Mesenteric fat pad (tissue), 1 donor: ENCODE results near the gene RNF217. TPM values are rescaled to one million over a fixed set of nuclear protein-coding genes. Genes with fewer than 3 reads are reported as not detected.
"Not testable (repeated sequence)": the region's sequence is repeated elsewhere in the genome, so short reads cannot be mapped to it uniquely, and the experiment has no call there.

Source experiments
- DNase-seq: peaks from one replicate; pipeline ENCODE4 v3.0.0-alpha.2; 2020; ENCODE audit warnings: low spot score
- total RNA-seq: library from RNA; stranded (reverse); fragmentation: NEBNext Ultra II Directional; extraction: Animal tissue kit (Norgen Biotek cat#: 25700); gene quantifications from one replicate; pipeline ENCODE4 v1.2.1, GENCODE V29; 2021
- donor health status: DM: yes; HTN: yes; CAD: no.

The RNF217 gene
- total RNA-seq, 1 donor from 2014 or later = 34.1 TPM

DNA sequence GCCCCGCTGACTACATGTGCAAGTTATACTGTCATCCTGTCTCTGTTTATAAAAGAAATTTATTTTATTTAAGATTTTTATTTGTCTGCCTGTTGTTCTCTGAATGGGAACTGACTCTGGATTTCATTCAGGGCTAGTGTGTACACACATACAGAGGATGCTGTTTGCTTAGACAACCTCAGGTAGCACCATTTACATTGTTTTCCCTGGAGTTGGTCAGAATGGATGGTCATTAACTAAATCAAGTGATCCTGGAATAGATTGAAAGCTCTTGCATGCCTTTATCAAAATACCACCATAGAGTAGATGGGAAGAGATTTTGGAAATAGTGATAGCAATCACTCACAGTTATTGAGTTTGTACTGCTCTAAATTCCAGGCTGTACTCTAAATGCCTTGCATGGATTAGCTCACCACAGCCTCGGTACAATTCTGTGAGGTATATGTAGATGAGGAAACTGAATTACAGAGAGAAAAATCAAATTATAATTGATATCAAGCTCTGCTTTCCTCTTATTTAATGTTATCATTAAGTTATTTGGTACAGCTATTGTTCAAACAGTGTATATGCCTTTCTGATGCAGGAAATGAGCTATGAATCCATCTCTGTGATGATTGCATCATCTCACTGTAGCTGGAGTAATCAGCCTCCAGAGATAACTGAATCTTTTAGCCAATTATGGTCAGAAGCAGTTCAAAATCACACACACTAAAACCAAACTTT is 51.9 kb downstream of the RNF217 start:
- DNase-seq = no peak

DNA sequence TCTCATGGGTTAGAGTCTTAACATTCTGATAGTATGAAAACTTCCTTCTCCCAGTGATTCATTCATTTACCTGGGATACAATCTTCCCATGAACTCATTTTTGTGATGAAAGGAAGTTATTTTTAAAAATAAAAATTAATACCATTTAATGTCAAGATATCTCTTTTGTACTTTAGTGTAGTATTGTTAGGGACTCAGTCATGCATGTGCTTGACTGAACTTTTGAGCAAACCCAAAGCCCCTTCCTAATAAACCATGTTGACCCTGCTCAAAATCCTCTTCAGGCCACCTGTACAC is 52.4 kb downstream of the RNF217 start:
- no peak for DNase-seq

DNA sequence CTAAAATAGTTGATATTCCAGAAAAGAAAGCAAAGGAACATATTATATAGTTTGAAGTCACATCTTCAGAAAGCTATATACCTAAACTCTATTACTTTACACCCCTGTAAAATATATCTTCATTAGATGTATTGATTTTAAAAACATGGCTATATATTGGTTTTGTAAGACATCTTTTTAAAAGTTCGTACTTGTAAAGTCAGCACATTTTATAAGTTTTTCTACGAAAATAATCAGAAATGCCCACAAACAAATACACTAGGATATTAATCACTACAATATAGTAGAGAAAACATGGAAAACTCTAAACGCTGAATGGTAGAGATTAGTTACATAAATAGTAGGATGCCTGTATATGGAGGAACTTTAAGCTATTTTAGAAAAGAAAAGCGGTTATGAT is 52.9 kb downstream of the RNF217 start:
- no peak for DNase-seq

DNA sequence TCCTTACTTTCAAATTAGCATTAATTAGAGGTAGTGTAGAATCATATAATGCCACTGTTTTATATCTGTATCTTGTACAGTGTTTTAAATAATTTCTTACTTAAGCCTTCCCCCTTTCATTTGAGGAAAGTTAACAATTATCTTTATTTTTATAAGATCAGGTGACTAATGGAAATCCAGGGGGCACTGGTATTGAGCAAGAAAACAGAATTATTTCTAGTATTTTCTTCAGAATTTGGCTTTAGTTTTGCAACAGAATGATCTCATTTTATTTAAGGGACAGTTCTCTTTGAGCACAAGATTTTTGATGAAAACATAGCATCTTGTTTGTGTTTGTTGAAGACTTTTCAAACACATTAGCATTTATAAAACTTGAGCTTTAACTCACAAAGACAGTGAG is 55.9 kb downstream of the RNF217 start:
- no peak for DNase-seq

DNA sequence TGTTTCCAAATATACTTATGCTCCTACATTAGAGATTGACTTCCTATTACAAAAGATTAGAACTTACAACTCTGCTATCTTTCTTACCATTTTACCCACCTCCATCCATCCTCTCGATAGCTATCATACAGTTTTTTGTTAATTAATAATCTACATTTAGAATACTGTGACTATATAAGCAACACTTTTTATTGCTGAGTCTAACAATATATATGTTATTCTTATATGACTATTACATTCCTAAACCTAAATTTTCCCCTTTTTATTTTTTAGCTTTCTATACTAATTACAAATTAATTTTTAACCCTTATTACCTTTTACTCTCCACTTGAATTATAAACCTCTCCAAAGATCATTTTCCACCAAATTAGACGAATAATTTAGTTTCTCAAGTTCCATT is 57.0 kb downstream of the RNF217 start:
- DNase-seq = no peak

DNA sequence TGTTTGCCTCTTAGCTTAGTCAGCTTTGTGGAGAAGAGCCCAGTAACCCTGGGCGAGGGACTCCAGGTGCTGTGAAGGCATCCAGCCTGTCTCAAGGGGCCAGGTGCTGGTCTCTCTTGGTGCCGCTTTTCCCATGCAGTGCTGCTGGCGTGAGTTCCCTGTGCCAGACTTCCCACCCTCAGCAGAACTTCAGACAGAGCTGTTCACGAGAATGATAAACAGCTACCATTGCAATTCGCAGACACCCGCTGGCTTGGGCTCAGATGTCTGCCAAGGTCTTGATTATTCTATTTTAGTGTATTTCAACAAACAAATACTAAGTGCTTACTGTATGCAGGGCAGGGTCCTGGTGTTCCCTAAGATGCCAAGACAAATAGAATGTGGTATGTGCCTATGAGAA is 57.7 kb downstream of the RNF217 start:
- DNase-seq = no peak

DNA sequence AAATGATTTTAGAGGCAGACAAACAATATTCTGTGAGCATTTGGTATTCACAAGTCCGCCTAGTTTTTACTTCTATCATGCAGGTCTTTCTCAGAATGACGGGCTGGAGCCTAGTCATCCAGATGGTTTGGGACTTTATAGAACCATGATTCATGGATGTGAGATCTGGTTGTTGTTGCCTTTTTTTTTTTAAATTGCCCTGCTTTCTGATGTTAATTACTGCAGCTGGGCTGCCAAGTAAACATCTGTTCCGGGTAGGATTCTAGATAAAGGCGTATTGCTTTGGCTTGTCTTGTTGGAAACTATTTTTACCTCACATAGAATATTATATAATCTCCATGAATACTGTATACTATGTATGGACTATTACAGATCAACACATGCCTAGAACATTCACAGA is 58.1 kb downstream of the RNF217 start:
- DNase-seq = no peak

DNA sequence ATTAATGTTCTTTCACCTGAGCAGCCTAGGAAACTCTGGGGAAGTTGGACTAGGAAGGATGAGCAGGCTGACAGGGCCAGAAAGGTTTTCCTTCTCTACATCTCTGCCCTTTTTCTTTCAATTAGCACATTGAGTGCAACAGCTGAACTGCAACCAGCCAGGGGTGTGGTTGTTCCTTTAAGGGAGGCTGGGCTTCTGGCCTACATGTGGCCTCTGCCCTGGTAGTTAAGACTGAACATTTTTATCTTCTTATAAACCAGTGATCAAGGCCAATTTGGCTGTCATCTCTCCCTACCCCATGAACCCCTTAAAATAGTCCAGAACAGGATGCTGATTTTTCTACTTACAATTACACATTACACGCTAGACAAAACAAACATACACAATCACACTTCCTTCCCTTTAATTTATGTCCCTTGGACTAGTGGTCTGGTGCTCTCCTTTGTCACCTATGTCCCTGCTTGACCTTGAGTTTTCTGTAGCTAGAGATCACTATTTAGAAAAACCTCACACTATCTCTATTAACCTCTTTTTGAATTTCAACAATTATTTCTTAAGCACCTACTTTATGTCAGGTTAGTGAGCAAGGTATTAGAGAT is 60.3 kb downstream of the RNF217 start:
- no peak for DNase-seq

DNA sequence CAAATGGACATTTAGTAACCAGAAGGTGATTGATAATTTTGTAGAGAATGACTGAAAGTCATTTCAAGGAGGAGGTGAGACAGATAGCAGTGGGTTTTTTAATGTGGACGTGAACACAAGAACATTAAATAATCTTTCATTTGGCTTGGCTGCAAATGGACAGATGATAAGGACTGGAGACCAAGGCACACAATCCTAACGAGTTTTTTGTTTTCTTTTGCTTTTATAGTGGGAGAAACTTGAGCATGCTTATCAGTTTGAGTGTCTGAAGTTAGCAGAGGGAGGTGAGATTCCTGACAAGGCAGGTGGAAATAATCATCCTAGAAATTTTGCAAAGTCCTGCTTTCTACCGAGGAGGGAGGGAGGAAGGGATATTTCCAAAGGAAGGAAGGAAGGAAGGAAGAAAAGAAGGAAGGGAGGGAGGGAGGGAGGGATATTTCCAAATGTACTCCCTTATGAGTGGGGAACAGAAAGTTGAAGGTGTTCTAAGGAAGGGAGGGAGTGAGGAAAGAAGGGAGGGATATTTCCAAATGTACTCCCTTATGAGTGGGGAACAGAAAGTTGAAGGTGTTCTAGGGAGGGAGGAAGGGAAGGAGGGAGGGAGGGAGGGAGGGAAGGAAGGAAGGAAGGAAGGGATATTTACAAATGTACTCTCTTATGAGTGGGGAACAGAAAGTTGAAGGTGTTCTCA is 63.1 kb downstream of the RNF217 start:
- no peak for DNase-seq

DNA sequence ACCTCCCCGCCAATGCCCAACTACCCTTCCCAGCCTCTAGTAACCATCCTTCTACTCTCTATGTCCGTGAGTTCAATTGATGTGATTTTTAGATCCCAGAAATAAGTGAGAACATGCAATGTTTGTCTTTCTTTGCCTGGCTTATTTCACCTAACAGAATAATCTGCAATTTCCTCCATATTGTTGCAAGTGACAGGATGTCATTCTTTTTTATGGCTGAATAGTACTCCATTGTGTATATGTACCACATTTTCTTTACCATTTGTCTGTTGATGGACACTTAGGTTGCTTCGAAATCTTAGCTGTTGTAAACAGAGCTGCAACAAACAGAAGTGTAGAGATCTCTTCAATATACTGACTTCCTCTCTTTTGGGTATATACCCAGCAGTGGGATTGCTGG is 65.0 kb downstream of the RNF217 start:
- DNase-seq = no peak

DNA sequence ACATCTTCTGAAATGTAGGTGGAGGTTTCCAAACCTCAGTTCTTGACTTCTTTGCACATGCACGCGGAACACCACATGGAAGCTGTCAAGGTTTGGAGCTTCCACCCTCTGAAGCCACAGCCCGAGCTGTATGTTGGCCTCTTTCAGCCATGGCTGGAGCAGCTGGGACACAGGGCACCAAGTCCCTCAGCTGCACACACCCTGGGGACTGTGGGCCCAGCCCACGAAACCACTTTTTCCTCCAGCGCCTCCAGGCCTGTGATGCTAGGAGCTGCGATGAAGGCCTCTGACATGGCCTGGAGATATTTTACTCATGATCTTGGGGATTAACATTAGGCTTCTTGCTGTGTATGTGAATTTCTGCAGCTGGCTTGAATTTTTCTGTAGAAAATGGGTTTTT is 68.7 kb downstream of the RNF217 start:
- DNase-seq = no peak

DNA sequence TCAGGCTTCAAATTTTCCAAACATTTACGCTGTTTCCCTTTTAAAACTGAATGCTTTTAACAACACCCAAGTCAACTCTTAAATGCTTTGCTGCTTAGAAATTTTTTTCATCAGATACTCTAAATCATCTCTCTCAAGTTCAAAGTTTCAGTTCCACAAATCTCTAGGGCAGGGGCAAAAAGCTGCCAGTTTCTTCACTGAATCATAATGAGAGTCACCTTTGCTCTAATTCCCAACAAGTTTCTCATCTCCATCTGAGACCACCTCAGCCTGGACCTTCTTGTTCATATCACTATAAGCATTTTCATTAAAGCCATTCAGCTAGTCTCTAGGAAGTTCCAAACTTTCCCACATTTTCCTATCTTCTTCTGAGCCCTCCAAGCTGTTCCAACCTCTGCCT is 69.1 kb downstream of the RNF217 start:
- no peak for DNase-seq

DNA sequence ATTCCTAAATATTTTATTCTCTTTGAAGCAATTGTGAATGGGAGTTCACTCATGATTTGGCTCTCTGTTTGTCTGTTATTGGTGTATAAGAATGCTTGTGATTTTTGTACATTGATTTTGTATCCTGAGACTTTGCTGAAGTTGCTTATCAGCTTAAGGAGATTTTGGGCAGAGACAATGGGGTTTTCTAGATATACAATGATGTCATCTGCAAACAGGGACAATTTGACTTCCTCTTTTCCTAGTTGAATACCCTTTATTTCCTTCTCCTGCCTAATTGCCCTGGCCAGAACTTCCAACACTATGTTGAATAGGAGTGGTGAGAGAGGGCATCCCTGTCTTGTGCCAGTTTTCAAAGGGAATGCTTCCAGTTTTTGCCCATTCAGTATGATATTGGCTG is 72.7 kb downstream of the RNF217 start:
- not testable (repeated sequence) for DNase-seq

DNA sequence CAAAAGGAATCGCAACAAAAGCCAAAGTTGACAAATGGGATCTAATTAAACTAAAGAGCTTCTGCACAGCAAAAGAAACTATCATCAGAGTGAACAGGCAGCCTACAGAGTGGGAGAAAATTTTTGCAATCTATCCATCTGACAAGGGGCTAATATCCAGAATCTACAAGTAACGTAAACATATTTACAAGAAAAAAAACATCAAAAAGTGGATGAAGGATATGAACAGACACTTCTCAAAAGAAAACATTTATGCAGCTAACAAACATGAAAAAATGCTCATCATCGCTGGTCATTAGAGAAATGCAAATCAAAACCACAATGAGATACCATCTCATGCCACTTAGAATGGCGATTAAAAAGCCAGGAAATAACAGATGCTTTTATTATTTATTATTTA is 74.2 kb downstream of the RNF217 start:
- DNase-seq = not testable (repeated sequence)

DNA sequence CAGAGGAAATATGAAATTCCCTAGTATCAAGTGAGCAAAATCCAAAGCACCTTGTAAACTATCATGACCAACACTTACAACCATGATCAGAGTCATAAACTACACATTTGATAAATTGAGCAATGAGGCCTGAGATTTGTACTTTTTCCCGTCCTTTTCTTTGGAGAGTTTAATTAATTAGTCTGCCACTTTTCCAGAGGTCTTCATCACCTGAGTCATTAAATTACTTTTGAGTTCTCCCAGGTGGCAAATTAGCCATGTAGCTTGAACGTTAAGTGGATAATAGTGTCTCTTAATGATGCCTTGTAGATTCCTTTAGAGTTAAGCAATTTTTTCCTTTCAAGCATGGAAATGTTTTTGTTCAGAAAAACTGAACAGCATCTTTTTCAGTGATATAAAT is 75.6 kb downstream of the RNF217 start:
- no peak for DNase-seq

DNA sequence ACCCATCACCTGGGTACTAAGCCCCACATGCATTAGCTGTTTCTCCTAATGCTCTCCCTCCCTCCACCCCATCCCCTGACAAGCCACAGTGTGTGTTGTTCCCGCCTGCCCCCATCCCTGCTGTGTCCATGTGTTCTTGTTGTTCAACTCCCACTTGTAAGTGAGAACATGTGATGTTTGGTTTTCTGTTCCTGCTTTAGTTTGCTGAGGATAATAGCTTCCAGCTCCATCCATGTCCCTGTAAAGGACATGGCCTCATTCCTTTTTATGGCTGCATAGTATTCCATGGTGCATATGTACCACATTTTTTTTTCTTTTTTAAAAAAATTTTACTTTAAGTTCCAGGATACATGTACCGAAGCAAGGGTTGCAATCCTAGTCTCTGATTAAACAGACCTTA is 76.7 kb downstream of the RNF217 start:
- DNase-seq = no peak

DNA sequence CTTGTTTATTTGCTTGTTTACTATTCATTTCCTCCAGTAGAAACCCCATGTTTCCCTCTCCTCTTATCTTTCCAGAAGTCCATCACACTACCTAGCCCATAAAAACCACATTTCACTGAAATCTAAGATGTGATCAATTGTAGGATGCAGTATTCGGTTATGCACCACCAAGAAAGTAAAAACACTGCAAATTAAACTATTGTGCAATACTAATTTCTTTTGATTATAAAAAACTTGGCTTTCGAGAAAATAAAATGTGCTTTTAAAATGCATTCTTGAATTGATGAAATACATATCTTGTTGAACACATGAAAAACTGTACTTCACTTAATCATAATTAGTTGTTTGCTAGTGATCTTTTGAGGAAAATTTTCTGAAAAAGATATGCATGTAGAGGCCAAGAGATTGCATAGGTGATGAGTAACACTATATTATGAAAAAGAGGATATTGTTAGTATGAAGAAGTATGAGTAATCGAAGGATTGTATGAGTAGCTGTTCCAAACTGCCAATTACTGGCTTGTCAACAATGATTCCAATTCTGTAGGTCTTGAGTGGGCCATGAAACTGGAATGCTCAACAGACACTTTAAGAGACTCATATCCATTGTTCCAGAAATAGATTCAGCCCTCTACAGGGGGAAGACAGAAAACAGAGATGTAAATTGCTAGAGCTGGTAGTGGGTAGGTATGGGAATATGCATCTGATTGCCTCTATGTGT is 79.7 kb downstream of the RNF217 start:
- DNase-seq = no peak

DNA sequence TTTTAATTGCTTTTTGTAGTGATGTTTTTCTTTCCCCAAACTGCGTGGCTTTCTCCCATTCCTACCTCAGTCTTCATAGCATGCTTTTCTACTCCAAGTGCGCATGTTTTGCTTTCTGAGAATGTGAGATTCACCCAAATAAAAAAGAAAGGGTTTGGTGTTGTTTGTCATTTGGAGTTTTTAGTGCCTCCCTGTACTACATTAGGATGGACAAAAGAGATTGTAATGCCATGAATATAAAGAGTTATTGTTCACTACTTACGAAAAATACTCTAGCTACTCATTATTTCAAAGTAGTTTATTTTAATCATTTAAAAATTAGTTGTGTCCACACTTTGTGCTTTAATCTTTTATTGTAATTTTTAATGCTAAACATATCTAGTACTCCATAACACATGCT is 81.8 kb downstream of the RNF217 start:
- no peak for DNase-seq

DNA sequence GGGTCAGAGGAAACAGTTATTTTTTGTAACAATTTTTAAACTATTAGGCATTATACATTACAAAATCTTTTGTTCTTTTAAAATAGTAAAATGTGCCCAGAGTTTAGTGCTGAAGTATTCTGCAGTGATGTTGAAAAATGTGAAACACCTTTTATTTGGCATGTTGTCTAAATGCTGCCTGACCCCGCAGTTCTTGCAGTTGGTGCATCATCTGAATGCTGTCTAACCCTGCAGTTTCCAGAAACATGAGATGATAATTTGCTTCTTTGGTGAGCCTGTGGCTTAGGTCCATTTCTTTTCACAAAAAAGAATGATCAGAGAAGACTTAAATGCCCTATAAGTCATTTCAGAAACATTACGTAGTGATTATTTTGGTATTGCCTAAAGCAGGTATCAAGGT is 82.4 kb downstream of the RNF217 start:
- no peak for DNase-seq

DNA sequence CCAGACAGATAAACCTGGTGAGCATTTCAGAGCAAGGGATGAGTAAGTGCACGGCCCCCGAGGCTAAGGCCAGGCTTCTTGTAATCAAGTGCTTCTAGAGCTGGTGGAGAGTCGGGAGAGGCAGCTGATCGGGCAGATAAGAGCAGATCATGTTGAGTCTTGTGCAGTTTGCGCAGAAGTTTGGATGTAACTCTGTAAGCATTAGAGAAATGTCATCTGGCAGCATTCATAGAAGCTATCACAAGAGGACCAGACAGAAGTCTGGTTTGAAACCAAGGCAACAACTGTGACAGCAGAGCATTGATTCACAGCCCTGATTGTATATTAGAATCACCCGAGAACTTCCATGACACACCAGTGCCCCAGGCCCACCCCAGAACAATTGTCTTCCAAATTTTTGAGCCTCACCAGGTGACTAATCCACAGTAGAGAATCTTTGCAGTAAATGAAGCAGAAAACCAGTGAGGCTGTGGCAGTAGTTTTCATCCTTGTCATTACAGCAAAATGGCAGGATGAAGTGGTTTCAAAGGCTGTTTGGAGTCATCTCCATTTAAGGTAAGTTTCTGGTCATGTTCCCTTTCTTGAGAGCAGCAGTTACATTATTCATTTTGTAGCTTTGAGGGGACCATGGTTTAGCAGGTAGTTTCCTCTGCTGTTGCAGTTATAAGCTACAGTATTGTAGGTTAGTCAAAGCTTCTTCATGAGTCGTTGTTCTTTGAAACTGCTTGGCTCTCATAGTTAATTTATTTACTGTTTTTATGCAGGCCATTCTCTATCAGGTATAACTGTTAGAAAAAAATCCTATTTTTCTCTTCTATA is 84.1 kb downstream of the RNF217 start:
- DNase-seq = no peak

DNA sequence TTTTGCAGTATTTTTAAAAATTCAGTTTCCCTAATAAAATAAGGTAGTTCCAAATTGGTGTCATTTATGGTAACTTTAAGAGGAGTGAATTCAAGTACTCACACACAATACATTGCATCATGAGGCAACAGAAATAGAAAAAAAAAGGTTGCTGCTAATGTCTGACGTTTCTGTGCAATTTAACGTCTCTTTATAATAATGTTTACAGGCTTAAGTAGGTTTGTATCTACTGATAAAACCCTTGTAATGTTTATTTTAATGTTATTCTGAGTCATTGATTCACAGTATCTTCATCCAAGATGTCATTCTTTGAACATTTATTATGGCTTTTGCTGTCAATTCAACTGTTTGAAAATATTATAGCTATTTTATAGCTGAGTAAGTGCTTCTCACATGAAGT is 86.0 kb downstream of the RNF217 start:
- no peak for DNase-seq
